IMR-90 (cell line): Measurements from ENCODE around the gene STAC3. TPM values are rescaled to one million over a fixed set of nuclear protein-coding genes. Genes with fewer than 3 reads are reported as not detected.
A peak's percentile ranks its signal among the peaks of the same experiment; 100 is the strongest.

ENCODE experiments used
- ATAC-seq: fragments of 200-7000 bp; cut with Tn5 transposase; 2 replicates; pipeline ENCODE4 v1.9.1; 2020; ENCODE audit warnings: low read depth, mild to moderate bottlenecking, moderate library complexity
- BruUV-seq: library from RNA; stranded (reverse); fragments of 400-500 nt; replicated peaks from 2 replicates; lab custom pipeline; 2021; lab: Mats Ljungman, UMichigan
- CTCF ChIA-PET: fragments of 300-600 bp; formaldehyde crosslinking; extraction: SDS; loops from one replicate; lab custom pipeline; 2021; ENCODE audit warnings: antibody characterized with exemption; lab: Yijun Ruan, JAX
- POLR2A ChIA-PET: fragments of 300-600 bp; sonication (Branson Sonifier 250); formaldehyde crosslinking; loops from one replicate; lab custom pipeline; 2022; ENCODE audit warnings: antibody characterized with exemption; ENCODE audit not compliant: unreplicated experiment; lab: Charles Lee
- DNase-seq: peaks from one replicate; pipeline ENCODE4 v3.0.0; 2013
- H2AFZ ChIP-seq: replicated peaks from 2 replicates; pipeline ENCODE3; 2013; ENCODE audit warnings: low read length, mild to moderate bottlenecking; ENCODE audit not compliant: poor library complexity
- H2AK5ac ChIP-seq: 2 replicates; pipeline ENCODE4 v1.6.1; 2013; ENCODE audit warnings: low read depth, low read length, inconsistent platforms
- H2AK9ac ChIP-seq: replicated peaks from 2 replicates; pipeline ENCODE3; 2013; ENCODE audit warnings: mild to moderate bottlenecking, low read depth, low read length, moderate library complexity; ENCODE audit not compliant: poor library complexity
- H2BK120ac ChIP-seq: 2 replicates; pipeline ENCODE4 v1.6.1; 2013; ENCODE audit warnings: low read depth, low read length, inconsistent platforms
- H2BK15ac ChIP-seq: 3 replicates; pipeline ENCODE4 v1.6.1; 2013; ENCODE audit warnings: low read depth, low read length, inconsistent platforms
- H2BK20ac ChIP-seq: 2 replicates; pipeline ENCODE4 v1.6.1; 2013; ENCODE audit warnings: low read depth, mild to moderate bottlenecking, inconsistent platforms, low read length, moderate library complexity
- H2BK5ac ChIP-seq: 2 replicates; pipeline ENCODE4 v1.6.1; 2013; ENCODE audit warnings: mild to moderate bottlenecking, low read depth, low read length, inconsistent platforms; ENCODE audit not compliant: poor library complexity, severe bottlenecking
- H3K14ac ChIP-seq: replicated peaks from 2 replicates; pipeline ENCODE4 v1.6.1; 2013; ENCODE audit warnings: low read depth, low read length, inconsistent platforms
- H3K18ac ChIP-seq: 2 replicates; pipeline ENCODE4 v1.6.1; 2013; ENCODE audit warnings: low read depth, low read length, control low read depth
- H3K23ac ChIP-seq: 2 replicates; pipeline ENCODE4 v1.6.1; 2013; ENCODE audit warnings: low read depth, low read length, inconsistent platforms
- H3K27ac ChIP-seq: 2 replicates; pipeline ENCODE4 v1.5.1; 2013; ENCODE audit warnings: mild to moderate bottlenecking, control low read depth, low read length; ENCODE audit not compliant: insufficient read depth
- H3K27me3 ChIP-seq: 2 replicates; pipeline ENCODE4 v1.6.1; 2013; ENCODE audit warnings: low read length; ENCODE audit not compliant: control insufficient read depth, insufficient read depth
- H3K36me3 ChIP-seq: 2 replicates; pipeline ENCODE4 v1.6.1; 2013; ENCODE audit warnings: low read length, mixed read lengths; ENCODE audit not compliant: control insufficient read depth, insufficient read depth
- H3K4ac ChIP-seq: 2 replicates; pipeline ENCODE4 v1.6.1; 2013; ENCODE audit warnings: low read depth, low read length, inconsistent platforms
- H3K4me1 ChIP-seq: 2 replicates; pipeline ENCODE4 v1.6.1; 2013; ENCODE audit warnings: low read length, mixed read lengths; ENCODE audit not compliant: control insufficient read depth, insufficient read depth
- H3K4me2 ChIP-seq: 2 replicates; pipeline ENCODE4 v1.6.1; 2013; ENCODE audit warnings: low read depth, mild to moderate bottlenecking, control low read depth, low read length, moderate library complexity
- H3K4me3 ChIP-seq: 2 replicates; pipeline ENCODE4 v1.5.1; 2013; ENCODE audit warnings: low read depth, mild to moderate bottlenecking, control low read depth, low read length, moderate library complexity; ENCODE audit not compliant: insufficient read depth
- H3K56ac ChIP-seq: 2 replicates; pipeline ENCODE4 v1.6.1; 2013; ENCODE audit warnings: low read length, inconsistent platforms; ENCODE audit not compliant: insufficient read depth; ENCODE audit errors: extremely low read depth
- H3K79me1 ChIP-seq, 2 experiments: 2 replicates each; pipeline ENCODE4 v1.6.1; 2013; ENCODE audit warnings: low read length in 2 of 2, inconsistent platforms in 1 of 2, low read depth in 1 of 2
- H3K9ac ChIP-seq: 2 replicates; pipeline ENCODE4 v1.6.1; 2013; ENCODE audit warnings: low read depth, low read length, control low read depth
- H3K9me1 ChIP-seq: 2 replicates; pipeline ENCODE4 v1.6.1; 2013; ENCODE audit warnings: low read length, inconsistent platforms; ENCODE audit not compliant: insufficient read depth
- H3K9me3 ChIP-seq: 2 replicates; pipeline ENCODE4 v1.6.1; 2013; ENCODE audit warnings: low read length; ENCODE audit not compliant: control insufficient read depth, insufficient read depth
- H4K20me1 ChIP-seq: 2 replicates; pipeline ENCODE4 v1.6.1; 2013; ENCODE audit warnings: low read length, inconsistent platforms; ENCODE audit not compliant: insufficient read depth
- H4K5ac ChIP-seq: 2 replicates; pipeline ENCODE4 v1.6.1; 2013; ENCODE audit warnings: mild to moderate bottlenecking, low read depth, low read length, control low read depth
- H4K8ac ChIP-seq, 2 experiments: 2 replicates each; pipeline ENCODE4 v1.6.1; 2013; ENCODE audit warnings: low read depth in 2 of 2, low read length in 2 of 2, control low read depth in 1 of 2, inconsistent platforms in 1 of 2
- H4K91ac ChIP-seq: 2 replicates; pipeline ENCODE4 v1.6.1; 2013; ENCODE audit warnings: low read depth, low read length, inconsistent platforms; ENCODE audit not compliant: insufficient read depth
- BHLHE40 ChIP-seq: fragments of 150-350 bp; IDR thresholded peaks from 2 replicates; pipeline ENCODE4 v1.6.1; 2016; ENCODE audit warnings: mild to moderate bottlenecking, low read depth, low read length
- CEBPB ChIP-seq: IDR thresholded peaks from 2 replicates; pipeline ENCODE4 v1.6.1; 2012; ENCODE audit warnings: low read depth, low read length, improper control_type of control experiment
- CHD1 ChIP-seq: IDR thresholded peaks from 2 replicates; pipeline ENCODE4 v1.6.1; 2012; ENCODE audit warnings: low read depth, low read length, improper control_type of control experiment
- FOS ChIP-seq: fragments of 150-350 bp; IDR thresholded peaks from 2 replicates; pipeline ENCODE4 v1.6.1; 2016; ENCODE audit warnings: low read depth, low read length
- MAFK ChIP-seq: IDR thresholded peaks from 2 replicates; pipeline ENCODE4 v1.6.1; 2012; ENCODE audit warnings: low read depth, low read length, improper control_type of control experiment
- MAZ ChIP-seq: IDR thresholded peaks from 2 replicates; pipeline ENCODE4 v1.6.1; 2012; ENCODE audit warnings: low read depth, mild to moderate bottlenecking, low read length, improper control_type of control experiment, moderate library complexity, borderline replicate concordance
- MXI1 ChIP-seq: IDR thresholded peaks from 2 replicates; pipeline ENCODE4 v1.6.1; 2012; ENCODE audit warnings: low read depth, mild to moderate bottlenecking, low read length, moderate library complexity, borderline replicate concordance
- NFE2L2 ChIP-seq: fragments of 150-350 bp; IDR thresholded peaks from 2 replicates; pipeline ENCODE4 v1.6.1; 2016; ENCODE audit warnings: low read depth, mild to moderate bottlenecking, low read length
- POLR2A ChIP-seq: IDR thresholded peaks from 2 replicates; pipeline ENCODE4 v1.6.1; 2012; ENCODE audit warnings: mild to moderate bottlenecking, low read depth, low read length
- RAD21 ChIP-seq: IDR thresholded peaks from 2 replicates; pipeline ENCODE4 v1.6.1; 2012; ENCODE audit warnings: low read length, improper control_type of control experiment
- RCOR1 ChIP-seq: IDR thresholded peaks from 2 replicates; pipeline ENCODE4 v1.6.1; 2012; ENCODE audit warnings: mild to moderate bottlenecking, low read length, improper control_type of control experiment; ENCODE audit not compliant: insufficient replicate concordance
- RFX5 ChIP-seq: IDR thresholded peaks from 2 replicates; pipeline ENCODE4 v1.8.0; 2012; ENCODE audit warnings: low read depth, mild to moderate bottlenecking, low read length, moderate library complexity
- SMC3 ChIP-seq: fragments of 150-350 bp; IDR thresholded peaks from 2 replicates; pipeline ENCODE4 v1.6.1; 2016; ENCODE audit warnings: low read depth, mild to moderate bottlenecking, antibody characterized with exemption, low read length, moderate library complexity
- WGBS, 2 experiments: methylation state at CpG; one replicate each; pipeline versions ENCODE4 v1.1.5 to v1.1.7; 2013; ENCODE audit warnings: missing lambda C conversion rate in 2 of 2; ENCODE audit not compliant: insufficient read length in 1 of 2; ENCODE audit errors: extremely low coverage in 2 of 2; 5-methylcytosine and 5-hydroxymethylcytosine counted together
- dilution Hi-C: fragments of 300-500 bp; cut with HindIII; formaldehyde crosslinking; loops from one replicate; pipeline ENCODE4 v1.14.3; 2018; ENCODE audit warnings: low sequenced_read_pairs; ENCODE audit not compliant: unreplicated experiment
- in situ Hi-C: fragments of 300-500 bp; cut with MboI; formaldehyde crosslinking; loops from 3 replicates; pipeline ENCODE4 v1.14.3; 2019; ENCODE audit warnings: low sequenced_read_pairs, inconsistent platforms, mixed read lengths
- intact Hi-C: fragments of 100-400 bp; cut with micrococcal nuclease; formaldehyde crosslinking; loops from 2 replicates; pipeline ENCODE4 v1.10.0; 2022
- polyA plus RNA-seq, 3 experiments: library from polyadenylated mRNA; depleted of rRNA; stranded (reverse); fragments of >200 nt; gene quantifications; 2 replicates each; pipeline ENCODE4 v1.2.3, GENCODE V29; 2012; ENCODE audit warnings: low replicate concordance in 1 of 3
- total RNA-seq: library from RNA; depleted of rRNA; stranded (reverse); fragments of >200 nt; gene quantifications from 2 replicates; pipeline ENCODE4 v1.2.3, GENCODE V29; 2012
- TF ChIP-seq, protein P1 (sequence below): fragments of 150-350 bp; IDR thresholded peaks from 2 replicates; pipeline ENCODE4 v1.6.1; 2016; ENCODE audit warnings: low read depth, mild to moderate bottlenecking, low read length, moderate library complexity, borderline replicate concordance
- TF ChIP-seq, protein P2 (sequence below): conservative IDR thresholded peaks from 2 replicates; pipeline ENCODE4 v1.5.1; 2012; ENCODE audit warnings: mild to moderate bottlenecking, low read depth, low read length, improper control_type of control experiment

Gene STAC3
- total and polyA plus RNA-seq, 2 of the 4 experiments (the other 2 are of a cell fraction) = 0.18 to 0.67 TPM

DNA sequence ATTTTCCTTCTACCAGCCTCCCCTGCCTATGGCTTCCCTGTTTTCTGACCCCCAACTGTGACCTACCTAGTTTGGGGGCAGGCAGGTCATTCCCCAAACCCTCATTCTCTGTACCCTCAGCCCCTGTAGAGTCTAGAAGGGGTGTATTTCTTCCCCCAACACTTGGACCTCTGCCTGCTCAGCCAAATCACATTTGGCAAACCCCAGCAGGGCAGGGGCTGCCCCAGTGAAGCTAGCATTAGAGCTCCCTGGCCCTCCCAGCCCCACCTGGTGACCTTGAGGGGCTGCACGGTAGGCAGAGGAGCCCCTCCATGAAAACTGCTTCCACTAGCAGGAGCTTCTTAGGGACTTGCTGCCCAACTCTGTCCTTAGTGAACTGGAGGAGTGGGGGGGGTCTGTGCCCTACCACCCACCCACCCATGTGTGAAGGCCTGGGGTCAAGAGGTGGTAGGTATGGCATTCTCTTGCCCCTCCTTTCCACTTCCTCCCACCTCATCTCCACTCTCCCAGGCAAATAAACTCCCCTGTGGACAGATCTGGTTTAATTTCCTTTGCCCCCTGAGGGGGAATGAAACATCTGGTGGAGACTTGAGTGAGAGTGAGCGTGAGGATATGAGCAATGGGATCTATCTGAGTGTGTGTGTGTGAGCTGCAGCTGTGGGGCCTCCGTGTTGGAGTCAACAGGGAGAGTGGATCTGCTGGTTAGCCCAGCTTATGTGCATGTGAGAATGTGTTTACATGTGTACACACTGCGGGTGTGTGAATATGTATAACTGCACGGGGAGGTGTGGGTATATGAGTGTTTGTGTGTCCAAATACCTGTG, 32.7 kb downstream of the STAC3 start:
- Histone ChIP-seq H4K8ac (no peak overlapping the region), H3K9me1 (no peaks in the 10 kb centered on the region), H4K20me1 (peaks cover 44% of the 10 kb centered on the region), H4K91ac (no peak overlapping the region), H3K79me1 (peaks cover 0 to 7% of the 10 kb centered on the region in 2 experiments; a peak in 1 of 4 replicates), H3K4me2 (no peak overlapping the region; the same call in 1 of the 2 replicates), H2BK5ac (no peak overlapping the region), H2AK9ac (peak overlapping the region; percentile 91), H2AK5ac (no peak overlapping the region), H3K27me3 (peaks cover 79% of the 10 kb centered on the region), H3K14ac (no peak overlapping the region), H2BK20ac (no peak overlapping the region), H3K4ac (no peak overlapping the region), H3K4me3 (no peak overlapping the region), H3K9me3 (no peaks in the 10 kb centered on the region), H3K9ac (no peak overlapping the region), H3K27ac (no peak overlapping the region), H3K18ac (no peak overlapping the region), H3K36me3 (peaks cover 8% of the 10 kb centered on the region; the same call in 1 of the 2 replicates), H3K4me1 (peaks cover 7% of the 10 kb centered on the region), H4K5ac (no peak overlapping the region), H2AFZ (peak overlapping the region; percentile 79), H2BK120ac (no peak overlapping the region), H3K23ac (no peak overlapping the region), H3K56ac (no peak overlapping the region), H2BK15ac (no peak overlapping the region)
- intact Hi-C loops = no loop called here
- CTCF ChIA-PET = interaction anchor here (1.0 to 1.1 kb wide), 2 partner anchors 21 to 24 kb away, joined by 3 to 5 read pairs; no protein-coding TSS in a partner anchor
- DNase-seq (peak; percentile 70), ATAC-seq (no peak)
- in situ Hi-C loops = no loop called here
- 38% methylated on average over 3 of the region's 5 CpGs; no CpG with 5 or more reads in 1 of the 2 experiments for WGBS, 2 experiments
- BruUV-seq = no TSS peak
- POLR2A ChIA-PET = interaction anchor here (1.0 kb wide), 1 partner anchor 11 kb away, joined by 4 read pairs; the partner anchor contains the start of gene SHMT2
- dilution Hi-C loops = no loop called here
- TF ChIP-seq, protein P1, sequence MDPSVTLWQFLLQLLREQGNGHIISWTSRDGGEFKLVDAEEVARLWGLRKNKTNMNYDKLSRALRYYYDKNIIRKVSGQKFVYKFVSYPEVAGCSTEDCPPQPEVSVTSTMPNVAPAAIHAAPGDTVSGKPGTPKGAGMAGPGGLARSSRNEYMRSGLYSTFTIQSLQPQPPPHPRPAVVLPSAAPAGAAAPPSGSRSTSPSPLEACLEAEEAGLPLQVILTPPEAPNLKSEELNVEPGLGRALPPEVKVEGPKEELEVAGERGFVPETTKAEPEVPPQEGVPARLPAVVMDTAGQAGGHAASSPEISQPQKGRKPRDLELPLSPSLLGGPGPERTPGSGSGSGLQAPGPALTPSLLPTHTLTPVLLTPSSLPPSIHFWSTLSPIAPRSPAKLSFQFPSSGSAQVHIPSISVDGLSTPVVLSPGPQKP = no peak
- no peak for TF ChIP-seq MXI1
- TF ChIP-seq, protein P2, sequence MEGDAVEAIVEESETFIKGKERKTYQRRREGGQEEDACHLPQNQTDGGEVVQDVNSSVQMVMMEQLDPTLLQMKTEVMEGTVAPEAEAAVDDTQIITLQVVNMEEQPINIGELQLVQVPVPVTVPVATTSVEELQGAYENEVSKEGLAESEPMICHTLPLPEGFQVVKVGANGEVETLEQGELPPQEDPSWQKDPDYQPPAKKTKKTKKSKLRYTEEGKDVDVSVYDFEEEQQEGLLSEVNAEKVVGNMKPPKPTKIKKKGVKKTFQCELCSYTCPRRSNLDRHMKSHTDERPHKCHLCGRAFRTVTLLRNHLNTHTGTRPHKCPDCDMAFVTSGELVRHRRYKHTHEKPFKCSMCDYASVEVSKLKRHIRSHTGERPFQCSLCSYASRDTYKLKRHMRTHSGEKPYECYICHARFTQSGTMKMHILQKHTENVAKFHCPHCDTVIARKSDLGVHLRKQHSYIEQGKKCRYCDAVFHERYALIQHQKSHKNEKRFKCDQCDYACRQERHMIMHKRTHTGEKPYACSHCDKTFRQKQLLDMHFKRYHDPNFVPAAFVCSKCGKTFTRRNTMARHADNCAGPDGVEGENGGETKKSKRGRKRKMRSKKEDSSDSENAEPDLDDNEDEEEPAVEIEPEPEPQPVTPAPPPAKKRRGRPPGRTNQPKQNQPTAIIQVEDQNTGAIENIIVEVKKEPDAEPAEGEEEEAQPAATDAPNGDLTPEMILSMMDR = no peak
- no peak for TF ChIP-seq NFE2L2
- no peak for TF ChIP-seq MAFK
- TF ChIP-seq RCOR1 = no peak
- TF ChIP-seq CHD1 = no peak
- no peak for TF ChIP-seq FOS
- TF ChIP-seq CEBPB = no peak
- TF ChIP-seq MAZ = no peak
- TF ChIP-seq RFX5 = no peak
- TF ChIP-seq BHLHE40 = no peak
- TF ChIP-seq RAD21 = no peak
- no peak for TF ChIP-seq SMC3
- no peak for TF ChIP-seq POLR2A
